Measurements from ENCODE around the gene THUMPD3.

The THUMPD3 gene

DNA sequence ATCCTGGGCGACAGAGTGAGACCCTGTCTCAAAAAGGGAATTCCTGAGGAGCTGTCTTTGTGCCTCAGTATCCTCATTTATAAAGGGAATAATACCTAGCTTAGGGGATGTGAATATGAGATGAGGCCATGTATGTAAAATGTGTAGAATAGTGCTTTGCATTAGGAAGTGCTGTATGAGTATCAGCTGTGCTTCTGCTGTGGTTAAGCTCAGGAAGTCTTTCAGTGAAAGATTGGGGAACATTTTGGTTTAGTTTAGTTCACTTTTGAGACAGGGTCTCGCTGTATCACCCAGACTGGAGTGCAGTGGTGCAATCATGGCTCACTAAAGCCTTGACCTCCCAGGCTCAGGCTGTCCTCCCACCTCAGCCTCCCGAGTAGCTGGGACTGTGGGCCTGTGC lies 10.6 kb downstream of the THUMPD3 start:
- CTCF ChIA-PET, result interaction anchor here (2.0 kb wide), 1 partner anchor 402 kb away, joined by 6 read pairs; no protein-coding TSS in a partner anchor
- POLR2A ChIA-PET, result interaction anchor here (0.6 to 0.8 kb wide), 2 partner anchors 10 to 22 kb away, joined by 3 read pairs; partner anchors contain the start of gene THUMPD3
- no peak overlapping the region for H3K4me3 ChIP-seq (ENCODE audit: low read depth, low read length)
- no peak for DNase-seq (ENCODE audit: low read depth, low spot score)
- no peak for TF ChIP-seq CTCF (IDR thresholded peaks at IDR 0.05; ENCODE audit: insufficient read depth, low read length, missing control alignments)

GRCh38 chr3:9377981-9378380 lies 15.1 kb downstream of the THUMPD3 start:
- ChIA-PET CTCF (interaction anchor here (1.1 to 1.6 kb wide), 5 partner anchors 12 to 407 kb away, joined by 3 to 4 read pairs (median 4); no protein-coding TSS in a partner anchor), POLR2A (interaction anchor here (1.0 kb wide), 1 partner anchor 18 kb away, joined by 5 read pairs; no protein-coding TSS in a partner anchor)
- DNase-seq (ENCODE audit: low read depth, low spot score), result no peak
- TF ChIP-seq CTCF (IDR thresholded peaks at IDR 0.05; ENCODE audit: insufficient read depth, low read length, missing control alignments), result no peak
- no peak overlapping the region for H3K4me3 ChIP-seq (ENCODE audit: low read depth, low read length)

GRCh38 chr3:9379327-9379726 lies 16.5 kb downstream of the THUMPD3 start:
- ChIA-PET POLR2A (no interaction called here), CTCF (no interaction called here)
- TF ChIP-seq CTCF (IDR thresholded peaks at IDR 0.05; ENCODE audit: insufficient read depth, low read length, missing control alignments), result no peak
- H3K4me3 ChIP-seq (ENCODE audit: low read depth, low read length), result no peak overlapping the region
- no peak for DNase-seq (ENCODE audit: low read depth, low spot score)

DNA sequence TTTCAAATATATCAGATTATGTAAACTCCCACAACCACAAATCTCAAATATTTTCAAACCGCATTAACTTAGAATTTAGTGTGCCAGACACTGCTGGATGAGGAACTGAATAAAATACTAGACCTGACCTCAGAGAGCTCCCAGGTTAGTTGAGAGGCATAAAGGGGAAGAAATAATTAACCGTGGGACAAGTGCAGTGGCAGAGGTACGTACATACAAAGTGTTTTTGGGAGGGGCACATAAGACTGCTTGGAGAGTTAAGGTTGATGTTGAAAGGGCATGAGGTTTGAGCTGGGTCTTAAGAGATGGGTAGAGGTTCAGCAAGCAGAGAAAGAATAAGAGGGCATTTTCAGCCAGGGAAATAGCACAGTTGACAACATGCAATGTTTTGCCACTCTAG lies 17.2 kb downstream of the THUMPD3 start:
- POLR2A ChIA-PET, result no interaction called here
- no peak for DNase-seq (ENCODE audit: low read depth, low spot score)
- no peak overlapping the region for H3K4me3 ChIP-seq (ENCODE audit: low read depth, low read length)
- CTCF ChIA-PET, result no interaction called here
- TF ChIP-seq CTCF (IDR thresholded peaks at IDR 0.05; ENCODE audit: insufficient read depth, low read length, missing control alignments), result no peak

DNA sequence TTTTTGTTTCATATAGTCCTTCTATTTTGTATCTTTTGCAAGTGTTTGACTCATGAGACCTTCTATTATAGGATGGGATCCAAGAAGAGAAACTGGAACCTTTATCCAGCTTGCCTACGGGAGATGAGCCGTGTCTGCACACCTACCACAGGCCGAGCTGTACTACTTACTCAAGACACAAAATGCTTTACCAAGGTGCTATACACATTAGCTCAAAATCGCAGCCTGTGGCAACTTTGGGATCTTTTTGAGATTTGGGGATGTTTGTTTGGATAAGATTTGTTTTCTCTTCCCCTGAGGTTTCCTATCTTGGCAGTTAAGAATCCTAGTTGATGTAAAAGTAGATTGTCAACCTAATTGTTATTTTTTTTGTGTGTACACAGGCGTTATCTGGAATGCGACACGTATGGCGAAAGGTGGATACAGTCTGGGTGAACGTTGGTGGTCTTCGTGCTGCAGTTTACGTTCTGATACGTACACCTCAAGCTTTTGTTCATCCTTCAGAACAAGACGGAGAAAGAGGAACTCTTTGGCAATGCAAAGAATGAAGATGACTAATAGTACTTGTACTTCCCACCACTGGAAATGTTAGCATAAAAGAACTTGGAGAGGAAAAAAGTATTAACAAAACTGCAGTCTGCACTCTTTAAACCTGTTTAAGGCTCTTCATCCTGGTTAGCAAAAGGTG lies 21.4 kb downstream of the THUMPD3 start:
- TF ChIP-seq CTCF (IDR thresholded peaks at IDR 0.05; ENCODE audit: insufficient read depth, low read length, missing control alignments), result no peak
- no peak for DNase-seq (ENCODE audit: low read depth, low spot score)
- CTCF ChIA-PET, result interaction anchor here (1.0 to 2.8 kb wide), 4 partner anchors 12 to 119 kb away, joined by 3 to 9 read pairs (median 5); partner anchors contain the start of gene SETD5
- POLR2A ChIA-PET, result interaction anchor here (3.3 kb wide), 1 partner anchor 11 kb away, joined by 24 read pairs; the partner anchor contains the start of gene SETD5
- no peak overlapping the region for H3K4me3 ChIP-seq (ENCODE audit: low read depth, low read length)

Data from AG04449 (cell line).